Endothelial cell (in vitro differentiated cells): Measurements from ENCODE around the gene HRH2. TPM values are rescaled to one million over a fixed set of nuclear protein-coding genes. Genes with fewer than 3 reads are reported as not detected.

Source experiments
- DNase-seq: peaks from one replicate; pipeline ENCODE4 v3.0.0; 2021; ENCODE audit warnings: low spot score
- H3K27ac Mint-ChIP-seq: one replicate; pipeline ENCODE4 v1.8.0; 2021; ENCODE audit warnings: mixed read lengths, inconsistent platforms; ENCODE audit not compliant: unreplicated experiment
- H3K27me3 Mint-ChIP-seq: one replicate; pipeline ENCODE4 v1.8.0; 2021; ENCODE audit warnings: mild to moderate bottlenecking, moderate library complexity, mixed read lengths, inconsistent platforms; ENCODE audit not compliant: unreplicated experiment
- H3K36me3 Mint-ChIP-seq: one replicate; pipeline ENCODE4 v1.8.0; 2021; ENCODE audit warnings: mild to moderate bottlenecking, low read depth, mixed read lengths, inconsistent platforms; ENCODE audit not compliant: unreplicated experiment
- H3K4me1 Mint-ChIP-seq: one replicate; pipeline ENCODE4 v1.8.0; 2021; ENCODE audit warnings: mild to moderate bottlenecking, mixed read lengths, inconsistent platforms; ENCODE audit not compliant: unreplicated experiment
- H3K4me3 Mint-ChIP-seq: one replicate; pipeline ENCODE4 v1.8.0; 2021; ENCODE audit warnings: mild to moderate bottlenecking, mixed read lengths, inconsistent platforms; ENCODE audit not compliant: unreplicated experiment
- H3K9me3 Mint-ChIP-seq: one replicate; pipeline ENCODE4 v1.8.0; 2021; ENCODE audit warnings: mixed read lengths, inconsistent platforms; ENCODE audit not compliant: unreplicated experiment
- CTCF ChIP-seq: fragments of 200-600 bp; sonication (generic); IDR thresholded peaks from one replicate; pipeline ENCODE4 v1.5.0; 2021; ENCODE audit warnings: antibody characterized with exemption; ENCODE audit not compliant: unreplicated experiment
- total RNA-seq: library from RNA; stranded (reverse); fragmentation: NEBNext Ultra II Directional; extraction: Animal tissue kit (Norgen Biotek cat#: 25700); gene quantifications from one replicate; pipeline ENCODE4 v1.2.1, GENCODE V29; 2021; ENCODE audit not compliant: unreplicated experiment

The HRH2 gene
- total RNA-seq, 1 donor from 2014 or later = 0.41 TPM

GRCh38 chr5:175666216-175666615 lies 8.3 kb downstream of the HRH2 start:
- no peak for DNase-seq
- H3K36me3 Mint-ChIP-seq = no peaks in the 10 kb centered on the region
- H3K4me1 Mint-ChIP-seq = peaks cover 6% of the 10 kb centered on the region
- no peaks in the 10 kb centered on the region for H3K27me3 Mint-ChIP-seq
- no peak overlapping the region for H3K4me3 Mint-ChIP-seq
- no peak for TF ChIP-seq CTCF
- no peak overlapping the region for H3K27ac Mint-ChIP-seq
- H3K9me3 Mint-ChIP-seq = no peaks in the 10 kb centered on the region

DNA sequence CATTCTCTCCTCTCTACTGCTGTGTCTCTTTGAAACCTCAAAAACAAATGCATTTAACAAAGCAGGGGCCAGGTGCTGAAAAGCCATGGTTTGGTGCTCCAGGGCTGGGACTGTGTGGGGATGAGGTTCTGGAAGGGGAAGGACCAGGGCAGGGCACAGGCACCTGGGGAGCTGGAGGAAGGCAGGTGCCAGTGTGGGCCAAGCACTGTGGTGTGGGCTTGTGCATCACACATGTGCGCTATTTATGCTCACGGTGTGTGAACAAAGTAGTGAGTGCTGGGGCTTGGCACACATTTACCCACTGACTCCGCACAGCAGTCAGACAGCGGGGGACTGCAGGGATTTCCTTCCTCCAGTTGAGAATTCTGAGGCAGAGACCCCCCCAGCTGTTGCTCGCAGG lies 10.1 kb downstream of the HRH2 start:
- no peak for DNase-seq
- peaks cover under 1% of the 10 kb centered on the region for H3K27me3 Mint-ChIP-seq
- H3K9me3 Mint-ChIP-seq = no peaks in the 10 kb centered on the region
- H3K4me3 Mint-ChIP-seq = no peak overlapping the region
- no peaks in the 10 kb centered on the region for H3K36me3 Mint-ChIP-seq
- no peak for TF ChIP-seq CTCF
- H3K4me1 Mint-ChIP-seq = peaks cover 6% of the 10 kb centered on the region
- no peak overlapping the region for H3K27ac Mint-ChIP-seq

DNA sequence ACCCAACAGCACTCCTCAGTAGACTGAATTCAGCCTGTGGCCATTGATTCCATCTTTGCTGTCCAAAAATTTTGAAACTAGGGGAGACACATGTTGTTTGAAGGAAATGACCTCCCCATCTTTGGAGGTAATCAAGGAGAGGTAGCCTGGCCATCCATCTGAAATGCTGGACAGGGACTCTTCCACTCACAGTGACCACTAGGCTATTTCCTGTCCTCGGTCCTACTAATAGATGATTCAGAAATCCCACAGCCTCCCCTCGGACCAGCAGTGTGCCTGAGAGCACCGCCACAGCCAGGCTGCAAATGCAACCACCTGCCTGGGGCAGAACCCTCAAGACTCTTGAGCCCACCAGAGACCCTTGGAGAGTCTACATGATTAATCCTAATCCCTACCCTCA lies 12.5 kb downstream of the HRH2 start:
- DNase-seq = no peak
- Mint-ChIP-seq H3K27me3 (peaks cover 2% of the 10 kb centered on the region), H3K9me3 (no peaks in the 10 kb centered on the region), H3K36me3 (no peaks in the 10 kb centered on the region), H3K4me3 (no peak overlapping the region), H3K4me1 (peaks cover 11% of the 10 kb centered on the region), H3K27ac (no peak overlapping the region)
- TF ChIP-seq CTCF = no peak

- H3K27me3 Mint-ChIP-seq = peaks cover 2% of the 10 kb centered on the region
- H3K9me3 Mint-ChIP-seq = no peaks in the 10 kb centered on the region
- no peak overlapping the region for H3K4me3 Mint-ChIP-seq
- no peak for TF ChIP-seq CTCF
- no peaks in the 10 kb centered on the region for H3K36me3 Mint-ChIP-seq
- no peak overlapping the region for H3K27ac Mint-ChIP-seq
- peaks cover 11% of the 10 kb centered on the region for H3K4me1 Mint-ChIP-seq
- no peak for DNase-seq
These were observed 13.1 kb downstream of the HRH2 start for GRCh38 chr5:175671013-175671412.

DNA sequence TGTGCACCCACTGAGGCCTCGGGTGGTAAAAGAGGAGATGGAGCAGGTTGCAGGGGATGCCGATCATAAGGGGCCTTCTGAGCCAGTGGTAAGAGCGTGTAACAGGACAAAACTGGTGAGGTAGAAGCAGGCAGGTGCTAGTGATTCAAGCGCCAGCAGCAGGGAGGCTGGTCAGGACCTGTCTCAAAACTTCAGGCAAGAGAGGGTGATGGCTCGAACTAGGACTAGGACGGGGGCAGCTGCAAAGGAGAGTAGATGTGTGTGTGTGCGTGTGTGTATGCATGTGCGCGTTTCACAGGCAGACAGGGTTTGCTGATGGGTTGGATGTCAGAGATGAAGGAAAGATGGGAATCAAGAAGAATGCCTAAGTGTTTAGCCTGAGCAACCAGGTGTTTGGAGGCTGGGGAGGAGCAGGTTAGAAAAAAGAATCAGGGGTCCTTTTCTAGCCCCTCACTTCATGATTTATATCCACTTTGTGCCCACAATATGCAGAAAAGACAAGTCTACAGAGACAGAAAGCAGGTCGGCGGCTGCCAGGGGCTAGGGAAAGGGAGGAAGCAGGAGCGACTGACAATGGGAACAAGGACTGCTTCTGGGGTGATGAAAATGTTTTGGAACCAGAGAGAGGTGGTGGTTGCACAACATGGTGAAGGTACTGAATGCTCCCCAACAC lies 15.2 kb downstream of the HRH2 start:
- Mint-ChIP-seq H3K9me3 (no peaks in the 10 kb centered on the region), H3K4me3 (no peak overlapping the region), H3K4me1 (peaks cover 11% of the 10 kb centered on the region), H3K27me3 (peaks cover 2% of the 10 kb centered on the region), H3K27ac (no peak overlapping the region), H3K36me3 (no peaks in the 10 kb centered on the region)
- TF ChIP-seq CTCF = no peak
- DNase-seq = no peak
